Measurements from ENCODE around the gene TMPRSS7. TPM values are rescaled to one million over a fixed set of nuclear protein-coding genes. Genes with fewer than 3 reads are reported as not detected.
A peak's percentile ranks its signal among the peaks of the same experiment; 100 is the strongest.

Gene TMPRSS7
- total and polyA plus RNA-seq, 12 donors: not detected

- peak within 1 kb of the TSS in 1 of 4 donors; percentile 48 for H3K4me3 ChIP-seq
- no peaks in the 10 kb centered on the region for H3K9me3 ChIP-seq (replicated peaks in 1 of 3)
- intact Hi-C loops (cut with DNase I): loop anchor here in 1 of 2 donors (10.0 kb wide), 1 partner anchor 46 kb away; no protein-coding TSS in a partner anchor
- TF ChIP-seq, protein P1, sequence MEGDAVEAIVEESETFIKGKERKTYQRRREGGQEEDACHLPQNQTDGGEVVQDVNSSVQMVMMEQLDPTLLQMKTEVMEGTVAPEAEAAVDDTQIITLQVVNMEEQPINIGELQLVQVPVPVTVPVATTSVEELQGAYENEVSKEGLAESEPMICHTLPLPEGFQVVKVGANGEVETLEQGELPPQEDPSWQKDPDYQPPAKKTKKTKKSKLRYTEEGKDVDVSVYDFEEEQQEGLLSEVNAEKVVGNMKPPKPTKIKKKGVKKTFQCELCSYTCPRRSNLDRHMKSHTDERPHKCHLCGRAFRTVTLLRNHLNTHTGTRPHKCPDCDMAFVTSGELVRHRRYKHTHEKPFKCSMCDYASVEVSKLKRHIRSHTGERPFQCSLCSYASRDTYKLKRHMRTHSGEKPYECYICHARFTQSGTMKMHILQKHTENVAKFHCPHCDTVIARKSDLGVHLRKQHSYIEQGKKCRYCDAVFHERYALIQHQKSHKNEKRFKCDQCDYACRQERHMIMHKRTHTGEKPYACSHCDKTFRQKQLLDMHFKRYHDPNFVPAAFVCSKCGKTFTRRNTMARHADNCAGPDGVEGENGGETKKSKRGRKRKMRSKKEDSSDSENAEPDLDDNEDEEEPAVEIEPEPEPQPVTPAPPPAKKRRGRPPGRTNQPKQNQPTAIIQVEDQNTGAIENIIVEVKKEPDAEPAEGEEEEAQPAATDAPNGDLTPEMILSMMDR (IDR thresholded peaks at IDR 0.05): no peak
- TF ChIP-seq POLR2A (IDR thresholded peaks at IDR 0.05): peak; percentile 13 to 50
- 5 to 10% (median 8%) methylated on average over 26 to 30 of the region's 30 CpGs for WGBS, 4 donors
- DNase-seq: peak in 5 of 7 donors; percentile 23 to 70 (median 33)
- peaks cover 0 to 8% of the 10 kb centered on the region in 2 donors for H3K4me1 ChIP-seq (replicated peaks in 1 of 2)
- H3K27ac ChIP-seq: no peak within 1 kb of the TSS
- H3K27me3 ChIP-seq: no peaks in the 10 kb centered on the region
- H3K36me3 ChIP-seq (replicated peaks in 1 of 2): no peaks in the 10 kb centered on the region
Observed at GRCh38 chr3:111998636-111999483, 35.7 kb upstream of the TMPRSS7 start, which contains the start of gene TAGLN3. Gene TAGLN3, plus strand, starts transcription at chr3:111998922. Its CDS starts 501 bp downstream, at chr3:111999423.

GRCh38 chr3:111999484-112000324 lies 34.8 kb upstream of the TMPRSS7 start:
- H3K27ac ChIP-seq: no peak overlapping the region
- no peaks in the 10 kb centered on the region for H3K9me3 ChIP-seq (replicated peaks in 1 of 3)
- H3K27me3 ChIP-seq: no peaks in the 10 kb centered on the region
- no peak for DNase-seq
- TF ChIP-seq POLR2A (IDR thresholded peaks at IDR 0.05): no peak
- TF ChIP-seq, protein P1 (IDR thresholded peaks at IDR 0.05): no peak
- WGBS, 4 donors: 22 to 43% (median 30%) methylated on average over 19 of the region's 19 CpGs
- no peaks in the 10 kb centered on the region for H3K36me3 ChIP-seq (replicated peaks in 1 of 2)
- peak overlapping the region in 1 of 4 donors; percentile 48 for H3K4me3 ChIP-seq
- intact Hi-C loops (cut with DNase I): loop anchor here in 1 of 2 donors (10.0 kb wide), 1 partner anchor 45 kb away; no protein-coding TSS in a partner anchor
- H3K4me1 ChIP-seq (replicated peaks in 1 of 2): peaks cover 0 to 8% of the 10 kb centered on the region in 2 donors

DNA sequence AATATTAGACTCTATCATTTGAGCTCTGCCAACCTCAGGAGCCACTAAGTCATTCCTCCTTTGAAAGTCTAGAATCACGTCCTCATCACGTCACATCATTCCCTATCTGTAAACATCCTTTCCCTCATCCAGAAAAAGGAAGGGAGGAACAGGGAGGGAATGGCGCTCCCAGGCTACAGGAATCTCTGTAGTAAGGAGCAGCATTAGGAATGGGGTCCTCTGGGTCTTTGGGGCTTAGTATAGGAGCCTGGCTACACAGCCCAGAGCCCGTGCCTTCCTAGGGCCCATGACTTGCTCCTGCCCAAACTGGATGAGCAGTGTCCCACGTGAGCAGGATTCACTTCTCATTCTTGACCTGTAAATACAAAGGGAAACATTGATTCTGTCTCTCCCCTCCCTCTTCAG lies 34.2 kb upstream of the TMPRSS7 start:
- no peak for DNase-seq
- H3K4me1 ChIP-seq (replicated peaks in 1 of 2): peaks cover 0 to 8% of the 10 kb centered on the region in 2 donors
- intact Hi-C loops (cut with DNase I): no loop called here
- H3K27me3 ChIP-seq: no peaks in the 10 kb centered on the region
- no peak overlapping the region for H3K4me3 ChIP-seq
- H3K9me3 ChIP-seq (replicated peaks in 1 of 3): no peaks in the 10 kb centered on the region
- 85 to 90% (median 88%) methylated on average over 5 of the region's 5 CpGs for WGBS, 4 donors
- TF ChIP-seq, protein P1 (IDR thresholded peaks at IDR 0.05): no peak
- TF ChIP-seq POLR2A (IDR thresholded peaks at IDR 0.05): no peak
- H3K36me3 ChIP-seq (replicated peaks in 1 of 2): no peaks in the 10 kb centered on the region
- no peak overlapping the region for H3K27ac ChIP-seq

- Histone ChIP-seq H3K27me3 (no peaks in the 10 kb centered on the region), H3K4me3 (no peak overlapping the region), H3K36me3 (replicated peaks in 1 of 2) (no peaks in the 10 kb centered on the region), H3K9me3 (replicated peaks in 1 of 3) (no peaks in the 10 kb centered on the region), H3K4me1 (replicated peaks in 1 of 2) (peaks cover 0 to 8% of the 10 kb centered on the region in 2 donors), H3K27ac (no peak overlapping the region)
- WGBS, 4 donors: 82 to 87% (median 86%) methylated on average over 2 of the region's 2 CpGs
- intact Hi-C loops (cut with DNase I): no loop called here
- DNase-seq: no peak
- TF ChIP-seq, protein P1 (IDR thresholded peaks at IDR 0.05): no peak
- TF ChIP-seq POLR2A (IDR thresholded peaks at IDR 0.05): no peak
Observed at GRCh38 chr3:112000966-112001365, 33.6 kb upstream of the TMPRSS7 start.
